MM.1S (cell line): Measurements from ENCODE around the gene WDFY1.

Experiments used
- DNase-seq: peaks from one replicate; pipeline ENCODE4 v3.0.0-alpha.2; 2015
- H2AFZ ChIP-seq: fragments of 300-600 bp; sonication (generic); 2 replicates; pipeline ENCODE4 v1.6.0; 2016; ENCODE audit warnings: antibody characterized with exemption, low read length
- H3F3A ChIP-seq: fragments of 300-600 bp; sonication (generic); 2 replicates; pipeline ENCODE4 v1.6.1; 2016; ENCODE audit warnings: mild to moderate bottlenecking, antibody characterized with exemption, low read length, moderate library complexity, mixed read lengths; ENCODE audit not compliant: insufficient read depth
- H3K27ac ChIP-seq: fragments of 300-600 bp; sonication (generic); 2 replicates; pipeline ENCODE4 v1.5.1; 2016; ENCODE audit warnings: mild to moderate bottlenecking, low read length
- H3K27me3 ChIP-seq: fragments of 300-600 bp; sonication (generic); replicated peaks from 2 replicates; pipeline ENCODE4 v1.6.0; 2016; ENCODE audit warnings: low read length; ENCODE audit not compliant: insufficient read depth
- H3K36me3 ChIP-seq: fragments of 300-600 bp; sonication (generic); replicated peaks from 2 replicates; pipeline ENCODE4 v1.6.1; 2016; ENCODE audit warnings: mild to moderate bottlenecking, low read length, mixed read lengths; ENCODE audit not compliant: insufficient read depth
- H3K4me1 ChIP-seq: fragments of 300-600 bp; sonication (generic); 2 replicates; pipeline ENCODE4 v1.6.1; 2016; ENCODE audit warnings: low read length, mixed read lengths
- H3K4me2 ChIP-seq: fragments of 300-600 bp; sonication (generic); 2 replicates; pipeline ENCODE4 v1.6.0; 2016; ENCODE audit warnings: low read depth, low read length
- H3K4me3 ChIP-seq: fragments of 300-600 bp; sonication (generic); 2 replicates; pipeline ENCODE4 v1.5.1; 2016; ENCODE audit warnings: low read length, mixed read lengths
- H3K79me2 ChIP-seq: fragments of 300-600 bp; sonication (generic); 2 replicates; pipeline ENCODE4 v1.6.1; 2016; ENCODE audit warnings: mixed run types, low read length, mixed read lengths
- H3K9ac ChIP-seq: fragments of 300-600 bp; sonication (generic); 2 replicates; pipeline ENCODE4 v1.6.1; 2016; ENCODE audit warnings: low read length, mixed read lengths
- H3K9me2 ChIP-seq: fragments of 300-600 bp; sonication (generic); replicated peaks from 2 replicates; pipeline ENCODE4 v1.6.1; 2016; ENCODE audit warnings: mild to moderate bottlenecking, low read length, mixed read lengths; ENCODE audit not compliant: insufficient read depth
- H3K9me3 ChIP-seq: fragments of 300-600 bp; sonication (generic); replicated peaks from 2 replicates; pipeline ENCODE4 v1.6.1; 2016; ENCODE audit warnings: mild to moderate bottlenecking, low read length, mixed read lengths; ENCODE audit not compliant: insufficient read depth
- H4K20me1 ChIP-seq: fragments of 300-600 bp; sonication (generic); 2 replicates; pipeline ENCODE4 v1.6.1; 2016; ENCODE audit warnings: mild to moderate bottlenecking, low read length, moderate library complexity, mixed read lengths; ENCODE audit not compliant: insufficient read depth
- EZH2 ChIP-seq: fragments of 300-600 bp; sonication (generic); optimal IDR thresholded peaks from 2 replicates; pipeline ENCODE3; 2017; ENCODE audit warnings: low read depth, mild to moderate bottlenecking, antibody characterized with exemption, low read length, mixed read lengths
- EZH2phosphoT487 ChIP-seq: fragments of 300-600 bp; sonication (generic); IDR thresholded peaks from 2 replicates; pipeline ENCODE4 v1.6.1; 2018; ENCODE audit warnings: antibody characterized with exemption, low read length
- TF ChIP-seq, protein P1 (sequence below): fragments of 300-600 bp; sonication (generic); IDR thresholded peaks from 2 replicates; pipeline ENCODE4 v1.5.1; 2016; ENCODE audit warnings: antibody characterized with exemption, low read length, mixed read lengths

The WDFY1 gene

DNA sequence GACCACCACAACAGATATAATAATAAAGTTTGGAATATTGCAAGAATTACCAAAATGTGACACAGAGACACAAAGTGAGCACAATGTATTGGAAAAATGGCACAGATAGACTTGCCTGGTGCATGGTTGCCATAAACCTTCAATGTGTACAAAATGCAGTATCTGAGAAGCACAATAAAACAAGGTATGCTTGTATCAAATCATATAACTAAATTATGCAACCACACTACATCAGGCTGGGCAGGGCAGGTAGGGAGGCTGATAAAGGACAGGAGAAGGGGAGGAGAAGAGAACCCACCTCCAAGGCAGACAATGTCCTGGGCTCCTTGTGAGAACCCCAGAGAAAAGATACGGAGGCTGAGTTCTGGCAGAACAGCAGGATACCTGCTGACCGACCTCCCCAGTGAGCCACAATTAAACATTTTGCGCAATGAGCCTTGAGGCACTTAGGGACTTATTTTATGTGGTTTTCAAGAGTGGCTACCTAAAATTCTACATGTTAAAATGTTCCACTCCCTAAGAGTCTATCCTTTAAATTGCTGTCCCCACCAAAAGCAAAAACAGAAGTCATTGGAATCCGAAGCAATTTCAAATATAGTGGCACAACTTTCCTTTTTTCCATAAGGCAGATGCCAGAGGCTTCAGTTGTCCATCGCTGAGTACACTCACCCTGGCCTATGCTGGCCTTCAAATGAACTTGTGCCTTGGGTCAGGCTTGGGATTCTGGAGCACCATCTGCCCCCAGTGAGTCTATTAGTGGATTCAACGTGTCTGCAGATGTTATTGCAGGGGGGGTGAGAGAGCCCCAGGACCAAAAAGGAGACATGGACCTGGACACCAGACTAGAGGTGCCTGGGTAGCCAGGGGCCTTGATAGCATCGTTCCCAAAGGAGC lies 16.8 kb downstream of the WDFY1 start:
- Histone ChIP-seq H3K4me1 (no peaks in the 10 kb centered on the region), H3K79me2 (peaks cover 34% of the 10 kb centered on the region), H3K36me3 (no peaks in the 10 kb centered on the region), H2AFZ (no peak overlapping the region), H3K27ac (no peak overlapping the region), H3K4me3 (no peak overlapping the region), H3K27me3 (no peaks in the 10 kb centered on the region), H3K9ac (no peak overlapping the region), H3K4me2 (no peak overlapping the region), H3K9me3 (no peaks in the 10 kb centered on the region), H3F3A (no peaks in the 10 kb centered on the region), H4K20me1 (no peaks in the 10 kb centered on the region), H3K9me2 (no peaks in the 10 kb centered on the region)
- DNase-seq: no peak
- no peak for TF ChIP-seq EZH2phosphoT487
- TF ChIP-seq, protein P1, sequence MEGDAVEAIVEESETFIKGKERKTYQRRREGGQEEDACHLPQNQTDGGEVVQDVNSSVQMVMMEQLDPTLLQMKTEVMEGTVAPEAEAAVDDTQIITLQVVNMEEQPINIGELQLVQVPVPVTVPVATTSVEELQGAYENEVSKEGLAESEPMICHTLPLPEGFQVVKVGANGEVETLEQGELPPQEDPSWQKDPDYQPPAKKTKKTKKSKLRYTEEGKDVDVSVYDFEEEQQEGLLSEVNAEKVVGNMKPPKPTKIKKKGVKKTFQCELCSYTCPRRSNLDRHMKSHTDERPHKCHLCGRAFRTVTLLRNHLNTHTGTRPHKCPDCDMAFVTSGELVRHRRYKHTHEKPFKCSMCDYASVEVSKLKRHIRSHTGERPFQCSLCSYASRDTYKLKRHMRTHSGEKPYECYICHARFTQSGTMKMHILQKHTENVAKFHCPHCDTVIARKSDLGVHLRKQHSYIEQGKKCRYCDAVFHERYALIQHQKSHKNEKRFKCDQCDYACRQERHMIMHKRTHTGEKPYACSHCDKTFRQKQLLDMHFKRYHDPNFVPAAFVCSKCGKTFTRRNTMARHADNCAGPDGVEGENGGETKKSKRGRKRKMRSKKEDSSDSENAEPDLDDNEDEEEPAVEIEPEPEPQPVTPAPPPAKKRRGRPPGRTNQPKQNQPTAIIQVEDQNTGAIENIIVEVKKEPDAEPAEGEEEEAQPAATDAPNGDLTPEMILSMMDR: no peak

DNA sequence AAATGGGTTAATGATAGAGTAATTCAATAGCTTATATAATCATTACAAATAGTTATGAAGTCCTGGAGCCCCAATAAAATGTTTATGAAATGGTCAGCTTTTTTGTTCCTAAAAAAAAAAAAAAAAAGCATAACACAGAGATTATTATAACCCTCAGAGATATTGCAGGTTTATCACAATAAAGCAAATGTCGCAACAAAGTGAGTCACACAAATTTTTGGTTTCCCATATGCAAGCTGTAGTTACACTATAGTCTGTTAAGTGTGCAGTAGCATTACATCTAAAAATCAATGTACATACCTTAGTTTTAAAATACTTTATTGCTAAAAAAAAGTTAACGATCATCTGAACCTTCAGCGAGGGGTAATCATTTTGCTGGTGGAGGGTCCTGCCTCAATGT lies 20.0 kb downstream of the WDFY1 start:
- Histone ChIP-seq H4K20me1 (no peaks in the 10 kb centered on the region), H3K27ac (no peak overlapping the region), H3K79me2 (peaks cover 37% of the 10 kb centered on the region), H3K9me3 (no peaks in the 10 kb centered on the region), H3K9ac (no peak overlapping the region), H3K4me3 (no peak overlapping the region), H3K9me2 (no peaks in the 10 kb centered on the region), H3K4me1 (no peaks in the 10 kb centered on the region), H3K4me2 (no peak overlapping the region), H3F3A (no peaks in the 10 kb centered on the region), H3K27me3 (no peaks in the 10 kb centered on the region), H2AFZ (no peak overlapping the region), H3K36me3 (no peaks in the 10 kb centered on the region)
- DNase-seq: no peak
- TF ChIP-seq EZH2: no peak
- TF ChIP-seq EZH2phosphoT487: no peak
- TF ChIP-seq, protein P1: no peak

DNA sequence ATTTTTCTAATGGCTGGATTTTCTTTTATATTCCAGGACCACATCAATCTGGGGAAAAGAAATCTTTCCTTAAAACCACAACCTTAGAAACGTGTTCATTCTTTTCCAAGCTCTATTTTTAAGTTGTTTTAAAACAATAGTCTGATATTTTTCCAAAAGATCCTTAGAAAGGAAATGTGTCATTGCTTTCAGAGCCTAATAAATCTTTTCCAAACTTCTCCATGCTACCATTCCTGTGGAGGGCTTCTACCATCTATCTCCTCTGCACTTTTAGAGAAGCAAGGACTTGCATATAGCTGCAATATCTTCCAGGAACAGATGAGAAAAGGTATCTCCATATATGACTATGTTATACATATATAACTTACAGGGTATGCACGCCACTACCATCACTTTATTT lies 21.2 kb downstream of the WDFY1 start:
- Histone ChIP-seq H3K27ac (no peak overlapping the region), H3K9me2 (no peaks in the 10 kb centered on the region), H3K79me2 (peaks cover 44% of the 10 kb centered on the region), H3K4me1 (no peaks in the 10 kb centered on the region), H3K27me3 (no peaks in the 10 kb centered on the region), H3F3A (no peaks in the 10 kb centered on the region), H3K4me2 (no peak overlapping the region), H3K9me3 (no peaks in the 10 kb centered on the region), H2AFZ (no peak overlapping the region), H4K20me1 (no peaks in the 10 kb centered on the region), H3K9ac (no peak overlapping the region), H3K36me3 (no peaks in the 10 kb centered on the region), H3K4me3 (no peak overlapping the region)
- no peak for DNase-seq
- TF ChIP-seq EZH2phosphoT487 (no peak), EZH2 (no peak)
- TF ChIP-seq, protein P1: no peak
